Keratinocyte (primary cell): ENCODE data around the gene CNTNAP2. TPM values are rescaled to one million over a fixed set of nuclear protein-coding genes. Genes with fewer than 3 reads are reported as not detected.

Source experiments
- DNase-seq: peaks from one replicate; pipeline ENCODE4 v3.0.0-alpha.2; 2011; ENCODE audit warnings: low read depth, missing footprints, low spot score
- FAIRE-seq: peaks from 2 replicates; lab custom pipeline; 2011; peaks lifted over from hg19 to GRCh38; lab: Jason Lieb, UNC
- H2AFZ ChIP-seq: 2 replicates; pipeline ENCODE4 v1.6.0; 2012; ENCODE audit warnings: low read length, control low read depth, inconsistent platforms; ENCODE audit not compliant: control insufficient read depth
- H3K27ac ChIP-seq: 2 replicates; pipeline ENCODE4 v1.5.1; 2011; ENCODE audit warnings: low read length; ENCODE audit not compliant: control insufficient read depth, insufficient read depth
- H3K27me3 ChIP-seq: 3 replicates; pipeline ENCODE4 v1.6.0; 2011; ENCODE audit warnings: low read length; ENCODE audit not compliant: control insufficient read depth, insufficient read depth; ENCODE audit errors: extremely low read depth
- H3K36me3 ChIP-seq, 2 experiments: 2 replicates in 1 of 2; 3 replicates in 1 of 2; pipeline ENCODE4 v1.5.1; 2011; ENCODE audit warnings: low read length in 2 of 2, mild to moderate bottlenecking in 1 of 2; ENCODE audit not compliant: control insufficient read depth in 2 of 2, insufficient read depth in 2 of 2; ENCODE audit errors: extremely low read depth in 1 of 2
- H3K4me1 ChIP-seq: 3 replicates; pipeline ENCODE4 v1.5.1; 2011; ENCODE audit warnings: low read length; ENCODE audit not compliant: control insufficient read depth, insufficient read depth; ENCODE audit errors: extremely low read depth
- H3K4me2 ChIP-seq: 3 replicates; pipeline ENCODE4 v1.6.0; 2011; ENCODE audit warnings: low read depth, low read length; ENCODE audit not compliant: control insufficient read depth, insufficient read depth; ENCODE audit errors: extremely low read depth
- H3K4me3 ChIP-seq, 3 experiments: fragments of 200-600 bp in 1 of 3; sonication (generic) in 1 of 3; 2 replicates in 2 of 3; 3 replicates in 1 of 3; pipeline ENCODE4 v1.5.1; 2011 to 2016; ENCODE audit warnings: low read length in 3 of 3, mild to moderate bottlenecking in 3 of 3, control low read depth in 2 of 3, inconsistent platforms in 1 of 3, low read depth in 1 of 3, mixed read lengths in 1 of 3, mixed run types in 1 of 3, moderate library complexity in 1 of 3; ENCODE audit not compliant: control insufficient read depth in 2 of 3, insufficient read depth in 2 of 3; ENCODE audit errors: extremely low read depth in 1 of 3
- H3K79me2 ChIP-seq: 2 replicates; pipeline ENCODE4 v1.6.0; 2012; ENCODE audit warnings: low read length; ENCODE audit not compliant: control insufficient read depth, insufficient read depth
- H3K9ac ChIP-seq: 3 replicates; pipeline ENCODE4 v1.6.0; 2011; ENCODE audit warnings: low read length; ENCODE audit not compliant: control insufficient read depth, insufficient read depth; ENCODE audit errors: extremely low read depth
- H3K9me1 ChIP-seq: 3 replicates; pipeline ENCODE4 v1.6.0; 2011; ENCODE audit warnings: low read length; ENCODE audit not compliant: control insufficient read depth, insufficient read depth; ENCODE audit errors: extremely low read depth
- H3K9me3 ChIP-seq: 2 replicates; pipeline ENCODE4 v1.5.1; 2012; ENCODE audit warnings: low read depth, low read length; ENCODE audit not compliant: control insufficient read depth
- H4K20me1 ChIP-seq: 3 replicates; pipeline ENCODE4 v1.6.0; 2011; ENCODE audit warnings: low read length; ENCODE audit not compliant: control insufficient read depth, insufficient read depth; ENCODE audit errors: extremely low read depth
- CTCF ChIP-seq, 3 experiments: IDR thresholded peaks in 1 of 3; conservative IDR thresholded peaks in 1 of 3; optimal IDR thresholded peaks in 1 of 3; 2 replicates in 2 of 3; 3 replicates in 1 of 3; pipeline versions ENCODE3 to v1.5.1; 2011; ENCODE audit warnings: low read length in 3 of 3, mild to moderate bottlenecking in 3 of 3, moderate library complexity in 2 of 3, control low read depth in 1 of 3, inconsistent platforms in 1 of 3; ENCODE audit not compliant: insufficient read depth in 2 of 3; ENCODE audit errors: extremely low read depth in 1 of 3
- EZH2 ChIP-seq: IDR thresholded peaks from one replicate; pipeline ENCODE4 v1.6.1; 2012; ENCODE audit warnings: inconsistent platforms, mild to moderate bottlenecking, low read length, moderate library complexity
- dilution Hi-C: fragments of 300-500 bp; cut with MboI; formaldehyde crosslinking; loops from one replicate; pipeline ENCODE4 v1.7.0; 2020; ENCODE audit warnings: low sequenced_read_pairs; ENCODE audit not compliant: extremely low pct_ligation_motif_present
- polyA plus RNA-seq, 5 experiments: library from polyadenylated mRNA; depleted of rRNA in 3 of 5; stranded (reverse) in 3 of 5; stranded (forward) in 1 of 5; unstranded in 1 of 5; fragments of >200 nt; gene quantifications; 1 replicate in 1 of 5; 2 replicates in 3 of 5; 3 replicates in 1 of 5; pipeline versions ENCODE4 v1.2.1 to v1.2.3, GENCODE V29; 2011 to 2012; ENCODE audit warnings: missing spikeins in 2 of 5, low read depth in 1 of 5, low replicate concordance in 1 of 5

The CNTNAP2 gene
- polyA plus RNA-seq, 1 donor (not counting 4 experiments of a cell fraction or from before 2014, with no cell fraction given), result 1.4 TPM

GRCh38 chr7:146455091-146455655 lies 338.6 kb downstream of the CNTNAP2 start:
- H3K79me2 ChIP-seq, result no peaks in the 10 kb centered on the region
- no peaks in the 10 kb centered on the region for H3K27me3 ChIP-seq
- H3K9me1 ChIP-seq, result no peaks in the 10 kb centered on the region
- no peak for FAIRE-seq
- H3K9me3 ChIP-seq, result peaks cover 2% of the 10 kb centered on the region
- H3K36me3 ChIP-seq, result no peaks in the 10 kb centered on the region
- dilution Hi-C loops, result no loop called here
- DNase-seq, result no peak
- no peak overlapping the region for H3K9ac ChIP-seq
- H3K27ac ChIP-seq, result no peak overlapping the region
- H3K4me1 ChIP-seq, result no peaks in the 10 kb centered on the region
- H3K4me3 ChIP-seq, result no peak overlapping the region
- TF ChIP-seq CTCF (optimal IDR thresholded peaks at IDR 0.05 in 1 of 3, IDR thresholded peaks at IDR 0.05 in 1 of 3, conservative IDR thresholded peaks at IDR 0.05 in 1 of 3; ENCODE audit: extremely low read depth in 1 of 3, insufficient read depth in 2 of 3, low read length in 3 of 3) (no peak), EZH2 (no peak)
- H3K4me2 ChIP-seq, result no peak overlapping the region
- H2AFZ ChIP-seq, result no peak overlapping the region
- no peaks in the 10 kb centered on the region for H4K20me1 ChIP-seq

- DNase-seq (no peak), FAIRE-seq (no peak)
- no peaks in the 10 kb centered on the region for H3K9me1 ChIP-seq
- H3K9ac ChIP-seq, result no peak overlapping the region
- H3K36me3 ChIP-seq, result no peaks in the 10 kb centered on the region
- no peak overlapping the region for H3K4me2 ChIP-seq
- no peak overlapping the region for H3K4me3 ChIP-seq
- H4K20me1 ChIP-seq, result no peaks in the 10 kb centered on the region
- no peak overlapping the region for H2AFZ ChIP-seq
- H3K79me2 ChIP-seq, result no peaks in the 10 kb centered on the region
- H3K27ac ChIP-seq, result no peak overlapping the region
- H3K27me3 ChIP-seq, result no peaks in the 10 kb centered on the region
- TF ChIP-seq CTCF (optimal IDR thresholded peaks at IDR 0.05 in 1 of 3, IDR thresholded peaks at IDR 0.05 in 1 of 3, conservative IDR thresholded peaks at IDR 0.05 in 1 of 3; ENCODE audit: extremely low read depth in 1 of 3, insufficient read depth in 2 of 3, low read length in 3 of 3), result no peak
- TF ChIP-seq EZH2, result no peak
- no peaks in the 10 kb centered on the region for H3K9me3 ChIP-seq
- dilution Hi-C loops, result no loop called here
- H3K4me1 ChIP-seq, result no peaks in the 10 kb centered on the region
Observed at GRCh38 chr7:146479040-146479439, 362.4 kb downstream of the CNTNAP2 start.
